K562 treated with DMSO at 1 percent for 24 hours (cell line): ENCODE data around the gene HP1BP3. TPM values are rescaled to one million over a fixed set of nuclear protein-coding genes. Genes with fewer than 3 reads are reported as not detected.

Source experiments
- total RNA-seq: library from RNA; unstranded; fragments of 300-600 nt; gene quantifications from 2 replicates; pipeline ENCODE4 v1.2.3, GENCODE V29; 2022; ENCODE audit warnings: low read depth; ENCODE audit not compliant: insufficient read depth

HP1BP3 gene
- total RNA-seq, result 225 TPM in 2 replicates

GRCh38 chr1:20787029-20787839, at the start of gene HP1BP3:
Gene HP1BP3 (minus strand): TSS chr1:20787307. CDS start chr1:20780440, 6,867 bp downstream.

GRCh38 chr1:20732588-20733359, 54.3 kb downstream of the HP1BP3 start, which contains the start of gene SH2D5:
Gene SH2D5 (minus strand): TSS chr1:20732703. CDS start chr1:20728044, 4,659 bp downstream.

GRCh38 chr1:20717452-20718342, 69.4 kb downstream of the HP1BP3 start, which contains the start of gene KIF17:
Gene KIF17 (minus strand): TSS chr1:20718007. CDS start chr1:20717706, 301 bp downstream.

Other genes with a start within 250 kb of the HP1BP3 start
- 0.20 and 0.31 TPM in 2 replicates for gene FAM43B, start 234.7 kb downstream of the HP1BP3 start, total RNA-seq
- not detected in 2 replicates for gene CDA, start 198.2 kb downstream of the HP1BP3 start, total RNA-seq
- 105 and 106 TPM in 2 replicates for gene PINK1, start 153.8 kb downstream of the HP1BP3 start, total RNA-seq
- 318 and 326 TPM in 2 replicates for gene DDOST, start 125.9 kb downstream of the HP1BP3 start, total RNA-seq
- 0.22 and 0.36 TPM in 2 replicates for gene KIF17, start 69.3 kb downstream of the HP1BP3 start, total RNA-seq
- 0.08 TPM in 1 of 2 replicates, not detected in the other for gene SH2D5, start 54.6 kb downstream of the HP1BP3 start, total RNA-seq